NCI-H748 (cell line): ENCODE measurements around the gene IPO7.
"Not testable (repeated sequence)": the region's sequence is repeated elsewhere in the genome, so short reads cannot be mapped to it uniquely, and the experiment has no call there.

Experiments
- DNase-seq: peaks from one replicate; lab custom pipeline; 2025; ENCODE audit not compliant: unreplicated experiment; lab: John Stamatoyannopoulos, UW

IPO7 gene

GRCh38 chr11:9397746-9398680 lies 13.6 kb downstream of the IPO7 start:
- no peak for DNase-seq

DNA sequence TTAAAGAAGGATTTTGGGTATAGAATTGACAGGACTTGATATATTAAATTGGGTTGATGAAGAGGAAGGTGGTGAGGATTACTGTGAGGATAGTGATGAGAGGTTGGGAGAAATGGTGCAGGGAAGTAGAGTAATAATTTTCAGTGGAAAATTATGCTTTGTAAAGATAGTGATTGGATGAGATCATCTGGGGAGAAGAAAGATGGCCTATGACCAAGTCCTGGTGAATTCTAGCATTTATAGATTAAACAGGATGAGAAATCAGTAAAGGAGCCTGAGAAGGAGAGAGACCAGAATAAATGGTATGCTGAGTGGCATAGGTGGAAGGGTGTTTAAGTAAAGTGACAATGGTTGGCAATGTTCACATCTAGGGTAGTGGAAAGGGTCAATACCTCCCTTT lies 15.0 kb downstream of the IPO7 start:
- DNase-seq, result no peak

DNA sequence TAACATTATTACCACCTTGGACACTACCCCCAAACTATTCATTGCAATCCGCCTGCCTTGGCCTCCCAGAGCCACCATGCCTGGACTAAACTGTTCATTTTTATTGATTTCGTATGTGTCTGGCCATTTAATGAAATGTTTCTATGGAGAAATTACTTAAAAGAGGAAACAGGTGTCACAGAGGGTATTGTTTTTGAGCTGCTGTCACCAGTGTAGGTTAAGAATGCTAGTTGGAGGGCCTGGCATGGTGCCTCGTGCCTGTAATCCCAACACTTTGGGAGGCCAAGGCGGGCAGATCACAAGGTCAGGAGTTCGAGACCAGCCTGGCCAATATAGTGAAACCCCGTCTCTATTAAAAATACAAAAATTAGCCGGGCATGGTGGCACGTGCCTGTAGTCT lies 17.4 kb downstream of the IPO7 start:
- DNase-seq, result not testable (repeated sequence)

GRCh38 chr11:9428706-9429105 lies 44.3 kb downstream of the IPO7 start:
- DNase-seq, result no peak

GRCh38 chr11:9438611-9439010 lies 54.2 kb downstream of the IPO7 start:
- DNase-seq, result no peak

DNA sequence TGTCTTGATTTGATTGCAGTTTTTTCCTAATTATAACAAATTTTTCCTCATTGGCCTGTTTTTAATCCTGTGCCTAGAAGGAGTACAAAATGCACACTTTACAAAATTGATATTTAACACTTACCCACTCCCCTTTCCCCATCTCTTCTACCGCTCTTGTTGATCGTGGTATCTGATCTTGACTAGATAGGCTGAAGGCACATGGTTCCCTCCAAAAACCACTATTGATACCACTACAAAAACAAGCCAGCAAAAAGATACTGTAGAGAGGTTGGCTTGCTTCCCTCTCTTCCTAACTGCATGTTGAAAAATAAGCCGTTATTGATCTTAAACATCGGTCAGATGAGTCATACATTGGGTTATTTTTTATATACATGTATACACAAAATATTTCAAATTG lies 61.8 kb downstream of the IPO7 start:
- no peak for DNase-seq

DNA sequence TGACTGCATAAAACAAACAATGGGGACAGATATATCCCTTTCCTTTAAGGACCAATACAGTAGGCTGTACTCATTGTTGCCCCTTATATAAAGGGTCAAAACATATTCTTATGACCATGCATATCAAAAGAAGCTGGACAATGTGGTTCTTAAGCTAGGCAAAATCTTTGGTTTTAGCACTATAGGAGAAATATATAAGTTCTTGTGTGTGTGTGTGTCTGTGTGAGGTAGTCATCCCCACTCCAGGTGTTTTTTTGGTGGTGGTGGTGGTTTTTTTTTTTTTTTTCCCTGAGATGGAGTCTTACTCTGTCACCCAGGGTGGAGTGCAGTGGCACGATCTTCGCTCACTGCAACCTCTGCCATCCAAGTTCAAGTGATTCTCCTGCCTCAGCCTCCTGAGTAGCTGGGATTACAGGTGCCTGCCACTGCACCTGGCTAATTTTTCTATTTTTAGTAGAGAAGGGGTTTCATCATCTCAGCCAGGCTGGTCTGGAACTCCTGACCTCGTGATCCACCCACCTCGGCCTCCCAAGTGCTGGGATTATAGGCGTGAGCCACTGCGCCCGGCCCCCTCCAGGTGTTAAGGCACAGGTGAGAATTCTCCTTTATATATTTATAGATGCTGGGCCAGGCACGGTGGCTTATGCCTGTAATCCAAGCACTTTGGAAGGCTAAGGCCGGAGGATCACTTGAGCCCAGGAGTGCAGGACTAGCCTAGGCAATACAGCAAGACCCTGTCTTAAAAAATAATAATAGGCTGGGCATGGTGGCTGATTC lies 64.3 kb downstream of the IPO7 start:
- no peak for DNase-seq

GRCh38 chr11:9452023-9452422 lies 67.6 kb downstream of the IPO7 start:
- DNase-seq, result peak; percentile 5

DNA sequence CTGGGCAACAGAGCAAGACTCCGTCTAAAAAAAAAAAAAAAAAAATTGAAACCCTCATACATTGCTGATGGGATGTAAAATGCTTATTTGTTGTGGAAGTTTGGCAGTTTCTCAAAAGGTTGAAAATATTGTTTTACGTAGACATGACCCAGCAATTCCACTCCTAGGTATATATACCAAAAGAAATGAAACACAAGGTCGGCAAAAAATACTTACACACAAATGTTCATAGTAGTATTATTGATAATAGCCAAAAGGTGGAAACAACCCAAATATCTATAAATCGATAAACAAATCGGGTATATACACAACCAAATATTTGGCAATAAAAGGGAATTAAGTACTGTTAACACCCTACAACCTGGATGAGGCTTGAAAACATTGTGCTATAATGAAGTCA lies 71.3 kb downstream of the IPO7 start:
- no peak for DNase-seq

GRCh38 chr11:9459667-9460321 lies 75.3 kb downstream of the IPO7 start:
- peak; percentile 58 for DNase-seq

- DNase-seq, result peak; percentile 100
These were observed 76.0 kb downstream of the IPO7 start, which contains the start of gene ZNF143 for GRCh38 chr11:9460322-9461062. Gene ZNF143 (plus strand): TSS chr11:9461012. CDS start chr11:9471309, 10,297 bp downstream.

- peak; percentile 95 for DNase-seq
These were observed 76.8 kb downstream of the IPO7 start for GRCh38 chr11:9461063-9461759.

- DNase-seq, result peak; percentile 19
These were observed 77.3 kb downstream of the IPO7 start for GRCh38 chr11:9461760-9462134.

DNA sequence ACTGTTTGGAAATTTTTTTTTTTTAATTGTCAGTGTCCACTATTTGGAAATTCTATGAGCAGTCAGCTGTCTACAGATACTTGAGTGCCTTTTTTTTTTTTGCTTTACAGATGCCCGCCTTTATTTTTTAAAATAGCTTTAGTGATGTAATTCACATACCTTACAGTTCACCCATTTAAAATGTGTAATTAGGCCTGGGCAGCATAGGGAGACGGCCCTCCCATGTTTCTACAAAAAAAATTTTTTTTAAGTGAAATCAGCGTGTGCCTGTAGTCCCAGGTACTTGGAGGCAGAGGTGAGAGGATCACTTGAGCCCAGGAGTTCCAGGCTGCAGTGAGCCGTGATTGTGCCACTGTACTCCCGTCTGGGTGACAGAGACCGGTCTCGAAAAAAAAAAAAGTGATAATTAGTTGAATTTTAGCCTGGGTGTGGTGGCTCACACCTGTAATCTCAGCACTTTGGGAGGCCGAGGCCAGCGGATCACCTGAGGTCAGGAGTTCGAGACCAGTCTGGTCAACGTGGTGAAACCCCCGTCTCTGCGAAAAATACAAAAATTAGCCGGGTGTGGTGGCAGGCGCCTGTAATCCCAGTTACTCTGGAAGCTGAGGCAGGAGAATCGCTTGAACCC lies 77.8 kb downstream of the IPO7 start:
- no peak for DNase-seq

DNA sequence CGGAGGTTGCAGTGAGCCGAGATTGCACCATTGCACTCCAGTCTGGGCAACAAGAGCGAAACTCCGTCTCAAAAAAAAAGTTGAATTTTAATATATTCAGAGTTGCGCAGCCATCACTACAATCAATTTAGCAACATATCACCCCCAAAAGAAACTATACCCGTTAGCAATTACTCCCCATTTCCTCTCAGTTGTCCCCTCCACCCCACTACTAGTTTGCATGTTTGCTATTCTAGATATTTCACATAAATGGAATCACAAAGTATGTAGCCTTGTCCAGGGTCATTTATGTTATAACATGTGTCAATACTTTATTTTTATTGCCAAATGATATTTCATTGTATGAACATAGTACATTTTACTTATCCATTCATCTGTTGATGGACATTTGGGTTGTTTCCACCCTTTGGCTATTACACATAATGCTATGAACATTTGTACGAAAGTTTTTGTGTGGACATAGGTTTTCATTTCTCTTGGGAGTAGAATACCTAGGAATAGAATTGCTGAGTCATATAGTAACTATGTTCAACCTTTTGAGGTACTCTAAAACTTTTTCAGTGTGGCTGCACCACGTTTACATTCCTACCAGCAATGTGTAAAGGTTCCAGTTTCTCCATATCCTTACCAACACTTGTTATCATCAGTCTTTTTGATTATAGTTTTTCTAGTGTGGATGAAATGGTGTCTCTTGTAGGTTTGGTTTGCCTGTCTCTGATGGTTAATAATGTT lies 78.5 kb downstream of the IPO7 start:
- DNase-seq, result no peak

DNA sequence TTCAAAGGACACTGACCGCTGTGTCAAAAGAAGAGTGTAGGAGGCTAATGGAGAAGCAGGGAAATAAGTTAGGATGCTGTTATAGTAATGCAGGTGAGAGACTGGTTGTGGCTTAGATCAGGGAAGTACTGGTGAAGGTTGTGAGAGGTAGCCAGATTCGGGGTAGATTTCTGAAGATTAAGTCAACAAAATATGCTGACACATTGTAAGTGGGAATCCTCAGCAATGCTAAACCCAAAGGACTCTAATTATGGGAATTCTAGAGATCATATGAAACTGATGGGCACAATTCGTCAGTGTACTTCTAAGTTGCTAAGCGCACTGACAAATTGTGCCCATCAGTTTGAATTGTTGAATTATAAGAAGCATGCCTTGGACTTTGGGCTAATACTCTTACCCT lies 86.3 kb downstream of the IPO7 start:
- DNase-seq, result no peak

DNA sequence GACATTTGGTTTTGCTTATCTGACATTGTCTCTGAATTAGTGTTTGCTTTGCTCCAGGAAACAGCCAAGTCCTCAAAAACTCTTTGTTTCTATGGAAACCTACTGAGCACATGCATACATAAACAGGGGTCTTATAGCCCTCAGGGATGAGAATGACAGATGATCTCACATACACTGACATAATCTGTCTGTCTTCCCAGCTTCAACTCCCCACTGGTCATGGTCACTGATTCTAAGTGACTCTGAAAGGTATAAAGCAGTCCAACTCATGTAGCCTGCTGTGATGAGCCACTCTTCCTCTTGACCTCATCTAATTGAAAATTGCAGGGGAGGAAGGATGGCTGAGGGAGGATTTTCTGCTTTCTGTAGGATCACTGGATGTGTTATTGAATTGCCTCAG lies 89.0 kb downstream of the IPO7 start:
- peak; percentile 37 for DNase-seq

- no peak for DNase-seq
These were observed 95.4 kb downstream of the IPO7 start for GRCh38 chr11:9479899-9480298.
